Right lobe of liver (tissue), 4 donors: ENCODE measurements around the gene SULT1C4.

Source experiments
- POLR2A ChIP-seq: fragments of 450-650 bp; IDR thresholded peaks from one replicate; pipeline ENCODE4 v1.6.1; 2017; ENCODE audit warnings: antibody characterized with exemption, mild to moderate bottlenecking
- TF ChIP-seq, protein P1 (sequence below), 4 donors: fragments of 200-600 bp in 3 of 4; fragments of 450-650 bp in 1 of 4; IDR thresholded peaks; one replicate each; pipeline versions ENCODE4 v1.5.1 to v1.8.0; 2016 to 2022; ENCODE audit warnings: antibody characterized with exemption in 4 of 4, mild to moderate bottlenecking in 2 of 4
- donor health status: DM: no; HTN: no; CAD: no.
- donor health status: DM: no; HTN: no; CAD: no.
- donor health status: DM: no; HTN: yes; CAD: no.

DNA sequence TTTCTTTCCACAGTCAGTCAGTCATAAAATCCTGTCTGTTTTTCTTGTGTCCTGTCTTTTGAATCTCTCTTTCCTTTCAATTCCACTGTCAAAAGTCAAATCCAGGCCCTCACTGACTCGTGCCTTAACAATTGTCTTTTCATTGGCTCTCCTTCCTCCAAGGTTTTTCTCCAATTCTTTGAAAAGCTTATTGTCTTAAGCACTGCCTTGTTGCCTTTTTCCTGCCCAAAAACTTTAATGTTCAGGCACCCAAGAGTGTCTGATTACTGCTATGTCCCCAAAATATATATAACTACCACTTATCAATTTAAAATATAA is 13.9 kb upstream of the SULT1C4 start:
- TF ChIP-seq, protein P1, sequence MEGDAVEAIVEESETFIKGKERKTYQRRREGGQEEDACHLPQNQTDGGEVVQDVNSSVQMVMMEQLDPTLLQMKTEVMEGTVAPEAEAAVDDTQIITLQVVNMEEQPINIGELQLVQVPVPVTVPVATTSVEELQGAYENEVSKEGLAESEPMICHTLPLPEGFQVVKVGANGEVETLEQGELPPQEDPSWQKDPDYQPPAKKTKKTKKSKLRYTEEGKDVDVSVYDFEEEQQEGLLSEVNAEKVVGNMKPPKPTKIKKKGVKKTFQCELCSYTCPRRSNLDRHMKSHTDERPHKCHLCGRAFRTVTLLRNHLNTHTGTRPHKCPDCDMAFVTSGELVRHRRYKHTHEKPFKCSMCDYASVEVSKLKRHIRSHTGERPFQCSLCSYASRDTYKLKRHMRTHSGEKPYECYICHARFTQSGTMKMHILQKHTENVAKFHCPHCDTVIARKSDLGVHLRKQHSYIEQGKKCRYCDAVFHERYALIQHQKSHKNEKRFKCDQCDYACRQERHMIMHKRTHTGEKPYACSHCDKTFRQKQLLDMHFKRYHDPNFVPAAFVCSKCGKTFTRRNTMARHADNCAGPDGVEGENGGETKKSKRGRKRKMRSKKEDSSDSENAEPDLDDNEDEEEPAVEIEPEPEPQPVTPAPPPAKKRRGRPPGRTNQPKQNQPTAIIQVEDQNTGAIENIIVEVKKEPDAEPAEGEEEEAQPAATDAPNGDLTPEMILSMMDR (IDR thresholded peaks at IDR 0.05): no peak
- TF ChIP-seq POLR2A: no peak
